Stimulated activated CD8-positive, alpha-beta memory T cell treated with anti-CD3 and anti-CD28 coated beads, Interleukin-4, amount 100 ng/mL, for 4 hours (primary cell): ENCODE measurements around the gene CACNA1B.

Experiments
- DNase-seq, 2 donors: peaks; one replicate each; pipeline ENCODE4 v3.0.0-alpha.2; 2020; ENCODE audit warnings: low read depth in 2 of 2, low spot score in 1 of 2

The CACNA1B gene

GRCh38 chr9:137918331-137919094, 40.9 kb downstream of the CACNA1B start:
- DNase-seq: no peak

GRCh38 chr9:137919095-137919465, 41.5 kb downstream of the CACNA1B start:
- DNase-seq: no peak

GRCh38 chr9:137919649-137920141, 42.1 kb downstream of the CACNA1B start:
- DNase-seq: no peak

GRCh38 chr9:137920753-137921152, 43.2 kb downstream of the CACNA1B start:
- DNase-seq: no peak

- no peak for DNase-seq
Measured at GRCh38 chr9:137924169-137924568, 46.6 kb downstream of the CACNA1B start.

GRCh38 chr9:137924761-137925369, 47.3 kb downstream of the CACNA1B start:
- no peak for DNase-seq

- no peak for DNase-seq
Measured at GRCh38 chr9:137943655-137944054, 66.1 kb downstream of the CACNA1B start.

GRCh38 chr9:137945581-137945980, 68.0 kb downstream of the CACNA1B start:
- DNase-seq: no peak

GRCh38 chr9:137946993-137947392, 69.4 kb downstream of the CACNA1B start:
- DNase-seq: no peak

GRCh38 chr9:137948642-137949041, 71.1 kb downstream of the CACNA1B start:
- DNase-seq: no peak

- no peak for DNase-seq
Measured at GRCh38 chr9:137949260-137949659, 71.7 kb downstream of the CACNA1B start.

- no peak for DNase-seq
Measured at GRCh38 chr9:137951107-137951506, 73.5 kb downstream of the CACNA1B start.

GRCh38 chr9:137951597-137952490, 74.3 kb downstream of the CACNA1B start:
- DNase-seq: no peak

- DNase-seq: no peak
Measured at GRCh38 chr9:137952976-137953666, 75.5 kb downstream of the CACNA1B start.

- DNase-seq: no peak
Measured at GRCh38 chr9:137953683-137954438, 76.3 kb downstream of the CACNA1B start.

- DNase-seq: no peak
Measured at GRCh38 chr9:137955224-137955570, 77.6 kb downstream of the CACNA1B start.

- no peak for DNase-seq
Measured at GRCh38 chr9:137955586-137955985, 78.0 kb downstream of the CACNA1B start.

- DNase-seq: no peak
Measured at GRCh38 chr9:137956039-137956438, 78.5 kb downstream of the CACNA1B start.

- no peak for DNase-seq
Measured at GRCh38 chr9:137956688-137957385, 79.3 kb downstream of the CACNA1B start.
